Left ventricle myocardium inferior (tissue), 1 donor: ENCODE results near the gene APAF1. TPM values are rescaled to one million over a fixed set of nuclear protein-coding genes. Genes with fewer than 3 reads are reported as not detected.

Experiments used
- DNase-seq: peaks from one replicate; pipeline ENCODE4 v3.0.0-alpha.2; 2020
- H3K27ac ChIP-seq: fragments of 200-600 bp; replicated peaks from 2 replicates; pipeline ENCODE4 v1.8.0; 2021
- H3K27me3 ChIP-seq: fragments of 200-600 bp; 2 replicates; pipeline ENCODE4 v1.8.0; 2021; ENCODE audit warnings: low read depth
- H3K36me3 ChIP-seq: fragments of 200-600 bp; 2 replicates; pipeline ENCODE4 v1.8.0; 2021
- H3K4me1 ChIP-seq: fragments of 200-600 bp; 2 replicates; pipeline ENCODE4 v1.8.0; 2021
- H3K4me3 ChIP-seq: fragments of 200-600 bp; 2 replicates; pipeline ENCODE4 v1.8.0; 2021; ENCODE audit warnings: mild to moderate bottlenecking, moderate library complexity
- H3K9me3 ChIP-seq: fragments of 200-600 bp; replicated peaks from 2 replicates; pipeline ENCODE4 v1.8.0; 2021
- CTCF ChIP-seq: fragments of 200-600 bp; IDR thresholded peaks from 2 replicates; pipeline ENCODE4 v1.8.0; 2021; ENCODE audit warnings: antibody characterized with exemption, mild to moderate bottlenecking, borderline replicate concordance
- intact Hi-C: fragments of 100-400 bp; cut with micrococcal nuclease; formaldehyde crosslinking; loops from one replicate; pipeline ENCODE4 v1.11.0; 2022
- total RNA-seq: library from RNA; stranded (reverse); fragmentation: NEBNext Ultra II Directional; extraction: Animal tissue kit (Norgen Biotek cat#: 25700); gene quantifications from one replicate; pipeline ENCODE4 v1.2.1, GENCODE V29; 2021
- donor health status: DM: no; HTN: yes; CAD: no; lungs with severe emphysema.

APAF1 gene
- total RNA-seq, 1 donor from 2014 or later, result 5.0 TPM

GRCh38 chr12:98780261-98780660 lies 135.2 kb downstream of the APAF1 start:
- intact Hi-C loops, result no loop called here
- no peak overlapping the region for H3K27ac ChIP-seq
- no peak for DNase-seq
- H3K9me3 ChIP-seq, result no peaks in the 10 kb centered on the region
- no peaks in the 10 kb centered on the region for H3K36me3 ChIP-seq
- no peak overlapping the region for H3K4me3 ChIP-seq
- TF ChIP-seq CTCF, result no peak
- peaks cover 43% of the 10 kb centered on the region for H3K27me3 ChIP-seq
- H3K4me1 ChIP-seq, result no peaks in the 10 kb centered on the region

- H3K36me3 ChIP-seq, result no peaks in the 10 kb centered on the region
- no peak overlapping the region for H3K27ac ChIP-seq
- intact Hi-C loops, result no loop called here
- H3K9me3 ChIP-seq, result no peaks in the 10 kb centered on the region
- H3K27me3 ChIP-seq, result peaks cover 54% of the 10 kb centered on the region
- no peak overlapping the region for H3K4me3 ChIP-seq
- DNase-seq, result no peak
- TF ChIP-seq CTCF, result no peak
- no peaks in the 10 kb centered on the region for H3K4me1 ChIP-seq
Observed at GRCh38 chr12:98783420-98783819, 138.3 kb downstream of the APAF1 start.

Other genes starting within 250 kb of the APAF1 start
- 16.9 TPM for gene TMPO, start 129.7 kb upstream of the APAF1 start, total RNA-seq
- 1,638 TPM for gene SLC25A3, start 51.6 kb upstream of the APAF1 start, total RNA-seq
- gene IKBIP, start 502 bp upstream of the APAF1 start, total RNA-seq, result 4.4 TPM